ENCODE data around the gene SPAG5.

The SPAG5 gene

DNA sequence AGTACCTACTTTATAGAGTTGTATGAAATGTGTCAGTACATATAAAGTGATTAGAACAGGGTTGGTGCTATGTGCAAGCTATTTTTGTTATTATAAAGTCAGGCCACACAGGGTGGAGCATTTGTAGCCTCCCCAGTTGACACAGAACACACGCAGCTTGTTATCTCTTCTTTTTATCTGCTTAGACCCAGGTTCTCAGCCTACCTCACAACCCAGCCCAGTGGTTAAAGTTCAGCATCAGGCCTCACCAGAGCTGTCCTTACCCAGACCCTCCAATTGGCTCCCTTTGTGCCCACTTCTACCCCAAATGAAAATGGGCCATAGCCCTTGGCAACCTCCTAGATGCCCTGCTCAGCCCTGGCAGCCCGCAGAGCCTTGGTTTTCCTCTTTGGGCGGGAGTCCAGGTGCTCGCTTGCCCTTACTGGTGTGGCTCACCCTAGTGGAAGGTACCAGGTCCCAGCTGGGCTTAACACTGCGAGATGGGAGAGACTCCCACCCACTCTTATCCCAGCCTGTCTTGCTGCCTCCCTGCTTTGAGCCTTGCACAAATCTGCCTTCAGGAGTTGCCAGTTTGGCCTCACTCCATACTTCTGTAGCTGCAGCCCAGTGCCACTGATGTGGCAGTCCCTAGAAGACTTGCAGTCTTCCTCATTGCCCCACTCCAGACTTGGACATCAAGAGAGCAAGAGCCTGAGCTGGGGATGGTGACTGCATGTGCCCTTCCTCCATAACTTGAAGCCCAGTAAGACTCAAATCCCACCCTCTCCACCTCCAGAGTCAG is 26.4 kb downstream of the SPAG5 start:
- DNase-seq = no peak

- DNase-seq = peak; percentile 90
Measured at GRCh38 chr17:28571361-28572122, 27.3 kb downstream of the SPAG5 start, which contains the start of gene PIGS. TSS of gene PIGS (minus strand) at chr17:28571524. CDS start at chr17:28571496, 28 bp downstream.

DNA sequence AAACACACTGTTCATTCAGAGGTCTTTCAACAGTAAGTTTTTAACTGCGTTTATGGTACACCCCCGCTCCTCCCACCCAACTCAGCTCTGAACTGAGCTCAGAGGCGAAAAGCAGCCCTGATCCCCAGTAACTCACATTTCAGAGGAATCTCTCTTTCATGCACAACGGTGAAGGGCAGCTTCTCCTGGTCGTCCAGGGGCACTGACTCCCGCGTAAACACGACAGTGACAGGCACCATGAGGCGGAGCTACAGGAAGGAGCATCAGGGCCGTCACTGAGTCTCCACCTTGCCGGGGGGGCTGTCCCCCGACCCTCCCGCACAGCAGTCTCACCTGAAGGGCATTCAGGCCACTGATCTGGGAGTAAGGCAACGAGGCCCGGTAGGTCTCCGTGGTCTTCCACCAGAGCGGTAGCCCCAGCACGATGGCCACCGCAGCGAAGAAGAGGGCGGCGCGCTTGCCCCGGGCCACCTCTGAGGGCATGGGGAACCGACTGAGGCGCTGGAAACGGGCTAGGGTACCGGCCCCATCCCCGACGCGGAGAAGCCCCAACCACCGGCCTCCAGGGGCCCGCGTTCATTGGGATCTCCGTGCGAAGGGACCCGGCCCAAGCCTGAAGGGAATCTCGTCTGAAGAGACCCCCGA is 28.0 kb downstream of the SPAG5 start:
- DNase-seq = peak; percentile 50

DNA sequence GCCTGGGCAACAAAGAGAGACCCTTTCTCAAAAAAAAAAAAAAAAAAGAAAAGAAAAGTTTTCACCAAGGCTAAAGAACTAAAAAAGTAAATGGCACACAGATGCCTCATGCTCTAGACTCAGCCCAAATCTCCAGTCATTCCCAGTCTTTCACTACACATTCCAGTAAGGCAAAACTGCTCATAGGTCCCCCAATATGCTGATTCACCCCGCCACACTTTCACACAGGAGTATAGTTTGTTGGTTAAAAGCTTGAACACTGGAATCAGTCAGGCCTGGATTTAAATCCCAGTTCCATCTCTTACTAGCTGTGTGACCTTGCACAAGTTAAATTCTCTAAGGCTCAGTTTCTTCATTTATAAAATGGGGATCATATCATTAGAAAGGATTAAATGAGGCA is 29.4 kb downstream of the SPAG5 start:
- DNase-seq = no peak

GRCh38 chr17:28567604-28568003 is 31.2 kb downstream of the SPAG5 start:
- DNase-seq = no peak

GRCh38 chr17:28563475-28563874 is 35.4 kb downstream of the SPAG5 start:
- no peak for DNase-seq

GRCh38 chr17:28555022-28555421 is 43.8 kb downstream of the SPAG5 start:
- DNase-seq = no peak

- DNase-seq = no peak
Measured at GRCh38 chr17:28554565-28554964, 44.3 kb downstream of the SPAG5 start.

DNA sequence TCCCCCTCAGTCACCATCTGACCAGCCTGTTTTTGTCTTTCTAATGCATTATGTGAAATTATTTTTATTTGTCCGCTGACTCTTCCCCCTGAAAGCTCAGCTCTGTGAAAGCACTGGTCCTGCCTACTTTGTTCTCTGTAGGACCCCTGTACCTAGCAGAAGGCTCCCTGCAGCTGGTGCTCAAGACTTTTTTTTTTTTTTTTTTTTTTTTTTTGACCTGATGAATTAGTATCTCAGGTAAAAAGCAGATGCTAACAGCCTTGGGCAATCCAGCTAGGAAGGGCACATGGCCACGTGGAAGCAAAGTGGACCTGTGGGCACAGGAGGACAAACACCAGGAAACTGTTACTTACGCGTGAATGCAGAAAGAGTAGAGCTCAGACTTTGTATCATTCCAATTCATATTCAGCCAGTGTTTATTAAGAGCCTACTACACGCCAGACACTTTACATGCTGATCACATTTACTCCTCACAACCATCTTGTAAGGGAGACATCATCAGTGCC is 45.8 kb downstream of the SPAG5 start:
- no peak for DNase-seq

DNA sequence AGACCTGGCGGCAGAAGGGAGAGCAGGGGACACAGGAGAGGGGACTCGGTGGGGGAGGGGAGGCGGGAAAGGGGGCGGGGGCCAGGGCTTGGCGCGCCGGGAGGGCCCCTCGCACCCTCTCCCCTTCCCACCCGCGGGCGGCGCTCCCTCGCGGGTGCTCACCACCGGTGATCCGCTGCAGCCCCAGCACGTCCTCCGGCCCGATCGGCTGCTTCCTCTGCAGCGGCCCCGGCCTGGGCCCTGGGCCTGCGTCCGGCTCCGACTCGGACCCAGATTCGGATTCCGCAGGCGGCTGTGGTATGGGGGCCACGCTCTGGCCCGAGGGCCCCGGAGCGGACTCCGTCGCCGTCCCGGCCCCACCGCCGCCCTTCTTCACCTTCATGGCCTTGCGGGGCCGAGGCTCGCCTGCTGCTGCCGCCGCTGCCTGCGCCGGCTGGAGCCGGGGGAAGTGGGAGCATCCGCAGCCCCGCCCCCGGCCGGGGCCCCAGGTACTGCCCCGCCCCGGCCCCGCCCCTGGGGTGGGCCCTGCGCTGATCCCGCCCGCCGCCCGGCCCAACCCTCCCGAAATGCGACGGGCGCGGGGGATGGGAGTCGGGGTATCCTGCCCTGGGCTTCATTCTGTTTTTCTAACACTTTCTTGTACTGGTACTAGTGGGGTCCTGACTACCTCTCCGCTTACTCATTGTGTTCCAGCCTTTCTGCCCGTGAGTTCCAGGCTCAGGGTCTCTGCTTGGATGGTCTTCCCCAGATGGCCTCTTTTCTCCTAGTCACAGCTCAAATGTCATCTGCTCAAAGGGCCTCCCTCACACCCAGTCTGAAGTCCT is 46.4 kb downstream of the SPAG5 start, which contains the start of gene UNC119:
TSS of gene UNC119 (minus strand) at position 449 of the 824 bp plus-strand sequence. CDS start at position 382, 67 bp downstream.
- DNase-seq = peak; percentile 70

- DNase-seq = no peak
Measured at GRCh38 chr17:28551421-28552175, 47.2 kb downstream of the SPAG5 start.

GRCh38 chr17:28550858-28551257 is 48.0 kb downstream of the SPAG5 start:
- DNase-seq = no peak

DNA sequence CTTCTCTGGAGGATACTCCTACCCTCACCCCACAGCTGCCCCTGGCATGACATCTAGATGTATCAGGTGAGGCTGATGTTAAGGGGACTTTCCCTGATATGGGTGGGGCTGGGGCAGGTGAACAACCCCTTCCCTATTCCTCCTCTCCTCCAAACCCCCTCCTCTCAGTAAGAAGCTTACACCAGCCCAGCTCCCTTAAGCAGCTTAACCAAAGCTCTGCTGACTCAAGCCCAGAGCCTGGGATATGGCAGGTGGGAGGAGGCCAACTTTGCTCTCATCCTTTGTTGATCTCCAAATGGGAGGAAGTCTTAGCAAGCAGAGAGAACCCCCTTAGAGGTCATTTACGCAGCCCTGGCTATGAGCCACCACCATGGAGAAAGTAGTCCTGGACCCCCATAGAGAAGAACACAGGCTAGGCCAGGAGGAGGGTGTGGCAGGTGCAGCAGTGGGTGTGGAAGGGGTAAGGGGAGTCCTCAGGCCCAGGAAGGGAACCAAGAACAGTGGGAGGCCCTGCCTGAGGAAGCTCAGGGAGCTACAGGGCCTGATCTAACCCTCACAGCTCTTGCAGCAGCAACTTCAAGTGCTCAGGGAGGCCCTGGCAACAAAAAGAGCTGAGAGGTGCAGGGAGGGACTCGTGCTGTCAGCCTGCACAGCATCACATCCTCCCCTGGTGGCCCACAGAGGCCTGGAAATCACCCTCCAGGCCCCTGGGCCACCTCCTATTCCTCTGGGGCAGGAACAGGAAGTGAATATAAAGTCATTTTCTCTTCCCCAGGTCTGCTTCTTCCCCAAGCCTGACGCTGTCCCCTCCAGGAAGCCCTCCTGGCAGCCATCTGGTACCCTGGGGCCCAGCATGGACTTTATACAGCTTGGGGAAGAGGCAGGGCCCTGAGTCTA is 49.3 kb downstream of the SPAG5 start:
- DNase-seq = peak; percentile 58

DNA sequence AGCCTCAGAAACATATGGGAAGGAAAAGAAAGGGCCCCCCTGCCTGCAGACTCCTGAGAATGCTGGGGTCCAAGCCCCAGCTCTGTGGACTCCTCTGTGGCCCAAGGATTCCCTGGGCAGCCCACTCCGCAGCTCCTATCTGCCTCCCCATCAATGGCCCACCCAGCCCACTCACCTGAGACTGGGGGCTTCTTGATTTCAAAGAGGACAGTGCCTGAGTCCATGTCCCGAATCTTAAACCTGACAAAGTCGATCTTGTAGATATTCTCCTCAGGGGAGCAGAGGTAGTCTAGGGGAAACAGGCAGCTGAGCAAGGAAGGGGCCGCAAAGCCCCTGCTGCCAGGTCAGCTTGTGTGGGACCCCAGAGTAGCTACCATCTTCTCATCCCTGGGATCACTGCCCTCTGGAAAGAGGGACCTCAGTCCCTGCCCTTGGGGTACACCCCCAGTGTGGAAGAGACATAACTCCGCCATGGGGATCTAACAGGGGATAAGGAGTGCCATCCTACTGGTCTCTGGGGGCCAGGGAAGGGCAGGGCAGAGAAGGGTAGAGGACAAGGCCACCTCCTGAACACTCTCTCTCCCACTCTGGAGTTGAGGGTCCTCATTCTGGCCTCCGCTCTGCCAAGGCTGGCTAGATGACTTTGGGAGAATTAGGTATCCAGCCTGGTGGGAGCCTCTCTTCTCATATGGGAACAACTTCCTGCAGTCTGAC is 50.3 kb downstream of the SPAG5 start:
- DNase-seq = no peak

GRCh38 chr17:28547623-28548416 is 51.0 kb downstream of the SPAG5 start:
- peak; percentile 28 for DNase-seq

- no peak for DNase-seq
Measured at GRCh38 chr17:28547096-28547622, 51.7 kb downstream of the SPAG5 start.

GRCh38 chr17:28545787-28546415 is 52.9 kb downstream of the SPAG5 start:
- DNase-seq = no peak

DNA sequence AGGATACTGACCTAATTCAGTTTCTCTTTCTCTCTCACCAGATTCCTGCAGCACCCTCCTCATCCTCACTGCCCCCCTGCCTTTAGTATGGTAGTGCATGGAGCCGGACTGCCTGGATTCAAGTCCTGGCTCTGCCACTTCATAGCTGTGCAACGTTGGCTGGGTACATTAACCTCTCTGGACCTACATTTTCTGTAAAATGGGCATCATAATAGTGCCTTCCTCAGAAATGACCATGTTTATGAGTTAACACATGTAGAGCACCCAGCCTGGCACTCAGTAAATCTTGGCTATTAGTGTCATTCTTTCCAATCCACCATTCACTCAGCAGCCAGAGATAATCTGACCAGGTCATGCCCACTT is 53.7 kb downstream of the SPAG5 start:
- no peak for DNase-seq
